SK-N-SH treated with all-trans-retinoic acid at 6 μM for 48 hours (cell line): ENCODE results near the gene GOLGA6A.

Experiments used
- ATAC-seq: fragments of 200-7000 bp; cut with Tn5 transposase; 3 replicates; pipeline ENCODE4 v1.9.1; 2020; ENCODE audit warnings: mild to moderate bottlenecking, moderate library complexity
- BACH2 ChIP-seq: fragments of 250-450 bp; sonication (Bioruptor Pico); IDR thresholded peaks from 2 replicates; pipeline ENCODE4 v1.9.0; 2021; ENCODE audit warnings: mild to moderate bottlenecking, borderline replicate concordance
- CSDC2 ChIP-seq: fragments of 250-450 bp; sonication (Bioruptor Pico); IDR thresholded peaks from 2 replicates; pipeline ENCODE4 v1.5.0; 2020; ENCODE audit warnings: mild to moderate bottlenecking, moderate library complexity
- ESRRG ChIP-seq: fragments of 250-450 bp; sonication (Bioruptor Pico); IDR thresholded peaks from 2 replicates; pipeline ENCODE4 v1.6.1; 2021; ENCODE audit warnings: mild to moderate bottlenecking
- GLIS3 ChIP-seq: fragments of 250-450 bp; sonication (Bioruptor Pico); IDR thresholded peaks from 2 replicates; pipeline ENCODE4 v1.5.0; 2020; ENCODE audit warnings: mild to moderate bottlenecking, moderate library complexity
- ISL1 ChIP-seq: fragments of 250-450 bp; sonication (Bioruptor Pico); IDR thresholded peaks from 2 replicates; pipeline ENCODE4 v2.1.2; 2022; ENCODE audit warnings: mild to moderate bottlenecking, moderate library complexity
- OSR1 ChIP-seq: fragments of 250-450 bp; sonication (Bioruptor Pico); IDR thresholded peaks from 2 replicates; pipeline ENCODE4 v1.8.0; 2022; ENCODE audit warnings: moderate library complexity, mild to moderate bottlenecking, inconsistent platforms
- PPARA ChIP-seq: fragments of 250-450 bp; sonication (Bioruptor Pico); IDR thresholded peaks from 2 replicates; pipeline ENCODE4 v1.5.0; 2020; ENCODE audit warnings: mild to moderate bottlenecking, borderline replicate concordance
- RARB ChIP-seq: fragments of 250-450 bp; sonication (Bioruptor Pico); IDR thresholded peaks from 2 replicates; pipeline ENCODE4 v1.8.0; 2021; ENCODE audit warnings: mild to moderate bottlenecking, moderate library complexity
- SNAI2 ChIP-seq: fragments of 250-450 bp; sonication (Bioruptor Pico); IDR thresholded peaks from 2 replicates; pipeline ENCODE4 v1.5.0; 2020; ENCODE audit warnings: mild to moderate bottlenecking, moderate library complexity
- TCF4 ChIP-seq: fragments of 250-450 bp; sonication (Bioruptor Pico); IDR thresholded peaks from 2 replicates; pipeline ENCODE4 v1.8.0; 2021; ENCODE audit warnings: mild to moderate bottlenecking, moderate library complexity, borderline replicate concordance
- TOX ChIP-seq: fragments of 250-450 bp; sonication (Bioruptor Pico); IDR thresholded peaks from 2 replicates; pipeline ENCODE4 v1.8.0; 2021; ENCODE audit warnings: mild to moderate bottlenecking, moderate library complexity, borderline replicate concordance
- ZFP3 ChIP-seq: fragments of 250-450 bp; sonication (Bioruptor Pico); IDR thresholded peaks from 2 replicates; pipeline ENCODE4 v1.5.0; 2020; ENCODE audit warnings: mild to moderate bottlenecking, moderate library complexity
- ZNF8 ChIP-seq: fragments of 450-650 bp; formaldehyde crosslinking; IDR thresholded peaks from 2 replicates; pipeline ENCODE4 v1.5.0; 2020; ENCODE audit warnings: mild to moderate bottlenecking, moderate library complexity
- TF ChIP-seq, protein P1 (sequence below): fragments of 250-450 bp; sonication (Bioruptor Pico); IDR thresholded peaks from 2 replicates; pipeline ENCODE4 v1.5.0; 2020; ENCODE audit warnings: mild to moderate bottlenecking, moderate library complexity
- TF ChIP-seq, protein P2 (sequence below): fragments of 250-450 bp; sonication (Bioruptor Pico); IDR thresholded peaks from 2 replicates; pipeline ENCODE4 v1.5.1; 2020; ENCODE audit warnings: low read depth, mild to moderate bottlenecking, moderate library complexity
- TF ChIP-seq, protein P3 (sequence below): fragments of 250-450 bp; sonication (Bioruptor Pico); IDR thresholded peaks from 2 replicates; pipeline ENCODE4 v1.5.1; 2021; ENCODE audit warnings: mild to moderate bottlenecking, moderate library complexity
- TF ChIP-seq, protein P4 (sequence below): fragments of 250-450 bp; sonication (Bioruptor Pico); IDR thresholded peaks from 2 replicates; pipeline ENCODE4 v1.8.0; 2021; ENCODE audit warnings: low read depth, mild to moderate bottlenecking, moderate library complexity, borderline replicate concordance

Gene GOLGA6A

DNA sequence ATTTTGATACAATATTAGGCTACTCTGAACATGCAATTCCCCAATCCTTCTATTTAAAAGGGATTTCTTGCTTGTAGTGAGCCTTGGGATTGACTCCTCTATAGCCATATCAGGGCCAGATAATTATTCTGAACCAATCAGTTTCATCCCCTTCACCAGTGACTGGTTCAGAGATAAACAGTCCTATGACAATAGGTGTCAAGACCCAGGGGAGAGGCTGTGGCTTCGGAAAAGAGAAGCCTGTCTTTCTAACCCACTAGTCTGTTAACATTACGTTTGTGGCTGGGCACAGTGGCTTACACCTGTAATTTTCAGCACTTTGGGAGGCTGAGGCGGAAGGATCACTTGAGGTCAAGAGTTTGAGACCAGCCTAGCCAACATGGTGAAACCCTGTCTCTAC is 41.8 kb upstream of the GOLGA6A start:
- ATAC-seq = no peak
- TF ChIP-seq PPARA = no peak

DNA sequence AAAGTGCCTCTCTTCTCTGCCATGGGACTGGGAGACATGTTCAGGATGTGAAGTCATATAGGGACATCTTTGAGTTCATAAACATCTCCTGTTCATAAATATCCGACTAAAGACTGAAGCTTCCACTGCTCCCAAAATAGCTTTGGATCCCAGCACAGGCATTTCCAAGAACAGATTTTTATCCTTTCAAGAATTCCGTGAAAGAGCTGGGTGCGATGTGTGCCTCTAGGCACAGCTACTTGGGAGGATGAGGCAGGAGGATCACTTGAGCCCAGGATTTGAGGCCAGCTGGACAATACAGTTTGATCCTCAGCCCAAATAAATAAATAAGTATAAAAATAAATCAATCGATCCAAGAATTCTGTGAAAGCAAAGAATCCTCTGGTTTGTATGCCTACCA is 41.3 kb upstream of the GOLGA6A start:
- no peak for TF ChIP-seq ISL1 (CRISPR knock-in tag)
- no peak for ATAC-seq

DNA sequence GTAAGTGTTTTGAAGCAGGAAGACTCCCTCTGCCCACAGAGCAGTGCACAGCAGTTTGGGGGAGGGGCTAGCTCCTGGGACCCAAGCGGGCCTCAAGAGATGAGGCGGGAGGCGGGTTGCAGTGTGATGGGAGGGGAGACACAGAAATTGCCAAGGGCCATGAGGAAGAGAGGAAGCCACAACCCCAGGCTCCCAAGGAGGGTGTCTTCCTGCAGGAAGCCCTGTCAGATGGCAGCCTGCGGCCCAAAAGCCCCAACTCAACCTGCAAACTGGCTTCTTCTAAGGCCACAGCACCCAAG is 40.7 kb upstream of the GOLGA6A start:
- no peak for TF ChIP-seq ZFP3 (CRISPR knock-in tag)
- TF ChIP-seq, protein P1, sequence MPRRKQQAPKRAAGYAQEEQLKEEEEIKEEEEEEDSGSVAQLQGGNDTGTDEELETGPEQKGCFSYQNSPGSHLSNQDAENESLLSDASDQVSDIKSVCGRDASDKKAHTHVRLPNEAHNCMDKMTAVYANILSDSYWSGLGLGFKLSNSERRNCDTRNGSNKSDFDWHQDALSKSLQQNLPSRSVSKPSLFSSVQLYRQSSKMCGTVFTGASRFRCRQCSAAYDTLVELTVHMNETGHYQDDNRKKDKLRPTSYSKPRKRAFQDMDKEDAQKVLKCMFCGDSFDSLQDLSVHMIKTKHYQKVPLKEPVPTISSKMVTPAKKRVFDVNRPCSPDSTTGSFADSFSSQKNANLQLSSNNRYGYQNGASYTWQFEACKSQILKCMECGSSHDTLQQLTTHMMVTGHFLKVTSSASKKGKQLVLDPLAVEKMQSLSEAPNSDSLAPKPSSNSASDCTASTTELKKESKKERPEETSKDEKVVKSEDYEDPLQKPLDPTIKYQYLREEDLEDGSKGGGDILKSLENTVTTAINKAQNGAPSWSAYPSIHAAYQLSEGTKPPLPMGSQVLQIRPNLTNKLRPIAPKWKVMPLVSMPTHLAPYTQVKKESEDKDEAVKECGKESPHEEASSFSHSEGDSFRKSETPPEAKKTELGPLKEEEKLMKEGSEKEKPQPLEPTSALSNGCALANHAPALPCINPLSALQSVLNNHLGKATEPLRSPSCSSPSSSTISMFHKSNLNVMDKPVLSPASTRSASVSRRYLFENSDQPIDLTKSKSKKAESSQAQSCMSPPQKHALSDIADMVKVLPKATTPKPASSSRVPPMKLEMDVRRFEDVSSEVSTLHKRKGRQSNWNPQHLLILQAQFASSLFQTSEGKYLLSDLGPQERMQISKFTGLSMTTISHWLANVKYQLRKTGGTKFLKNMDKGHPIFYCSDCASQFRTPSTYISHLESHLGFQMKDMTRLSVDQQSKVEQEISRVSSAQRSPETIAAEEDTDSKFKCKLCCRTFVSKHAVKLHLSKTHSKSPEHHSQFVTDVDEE (CRISPR knock-in tag) = no peak
- TF ChIP-seq PPARA = no peak
- TF ChIP-seq TCF4 (CRISPR knock-in tag) = no peak
- TF ChIP-seq, protein P2, sequence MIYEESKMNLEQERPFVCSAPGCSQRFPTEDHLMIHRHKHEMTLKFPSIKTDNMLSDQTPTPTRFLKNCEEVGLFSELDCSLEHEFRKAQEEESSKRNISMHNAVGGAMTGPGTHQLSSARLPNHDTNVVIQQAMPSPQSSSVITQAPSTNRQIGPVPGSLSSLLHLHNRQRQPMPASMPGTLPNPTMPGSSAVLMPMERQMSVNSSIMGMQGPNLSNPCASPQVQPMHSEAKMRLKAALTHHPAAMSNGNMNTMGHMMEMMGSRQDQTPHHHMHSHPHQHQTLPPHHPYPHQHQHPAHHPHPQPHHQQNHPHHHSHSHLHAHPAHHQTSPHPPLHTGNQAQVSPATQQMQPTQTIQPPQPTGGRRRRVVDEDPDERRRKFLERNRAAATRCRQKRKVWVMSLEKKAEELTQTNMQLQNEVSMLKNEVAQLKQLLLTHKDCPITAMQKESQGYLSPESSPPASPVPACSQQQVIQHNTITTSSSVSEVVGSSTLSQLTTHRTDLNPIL (CRISPR knock-in tag) = no peak
- no peak for TF ChIP-seq CSDC2 (CRISPR knock-in tag)
- no peak for TF ChIP-seq OSR1
- TF ChIP-seq GLIS3 (CRISPR knock-in tag) = no peak
- TF ChIP-seq ZNF8 (CRISPR knock-in tag) = no peak
- TF ChIP-seq, protein P3, sequence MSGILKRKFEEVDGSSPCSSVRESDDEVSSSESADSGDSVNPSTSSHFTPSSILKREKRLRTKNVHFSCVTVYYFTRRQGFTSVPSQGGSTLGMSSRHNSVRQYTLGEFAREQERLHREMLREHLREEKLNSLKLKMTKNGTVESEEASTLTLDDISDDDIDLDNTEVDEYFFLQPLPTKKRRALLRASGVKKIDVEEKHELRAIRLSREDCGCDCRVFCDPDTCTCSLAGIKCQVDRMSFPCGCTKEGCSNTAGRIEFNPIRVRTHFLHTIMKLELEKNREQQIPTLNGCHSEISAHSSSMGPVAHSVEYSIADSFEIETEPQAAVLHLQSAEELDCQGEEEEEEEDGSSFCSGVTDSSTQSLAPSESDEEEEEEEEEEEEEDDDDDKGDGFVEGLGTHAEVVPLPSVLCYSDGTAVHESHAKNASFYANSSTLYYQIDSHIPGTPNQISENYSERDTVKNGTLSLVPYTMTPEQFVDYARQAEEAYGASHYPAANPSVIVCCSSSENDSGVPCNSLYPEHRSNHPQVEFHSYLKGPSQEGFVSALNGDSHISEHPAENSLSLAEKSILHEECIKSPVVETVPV (CRISPR knock-in tag) = no peak
- TF ChIP-seq SNAI2 (CRISPR knock-in tag) = no peak
- no peak for TF ChIP-seq ESRRG (CRISPR knock-in tag)
- no peak for TF ChIP-seq BACH2 (CRISPR knock-in tag)
- no peak for ATAC-seq

DNA sequence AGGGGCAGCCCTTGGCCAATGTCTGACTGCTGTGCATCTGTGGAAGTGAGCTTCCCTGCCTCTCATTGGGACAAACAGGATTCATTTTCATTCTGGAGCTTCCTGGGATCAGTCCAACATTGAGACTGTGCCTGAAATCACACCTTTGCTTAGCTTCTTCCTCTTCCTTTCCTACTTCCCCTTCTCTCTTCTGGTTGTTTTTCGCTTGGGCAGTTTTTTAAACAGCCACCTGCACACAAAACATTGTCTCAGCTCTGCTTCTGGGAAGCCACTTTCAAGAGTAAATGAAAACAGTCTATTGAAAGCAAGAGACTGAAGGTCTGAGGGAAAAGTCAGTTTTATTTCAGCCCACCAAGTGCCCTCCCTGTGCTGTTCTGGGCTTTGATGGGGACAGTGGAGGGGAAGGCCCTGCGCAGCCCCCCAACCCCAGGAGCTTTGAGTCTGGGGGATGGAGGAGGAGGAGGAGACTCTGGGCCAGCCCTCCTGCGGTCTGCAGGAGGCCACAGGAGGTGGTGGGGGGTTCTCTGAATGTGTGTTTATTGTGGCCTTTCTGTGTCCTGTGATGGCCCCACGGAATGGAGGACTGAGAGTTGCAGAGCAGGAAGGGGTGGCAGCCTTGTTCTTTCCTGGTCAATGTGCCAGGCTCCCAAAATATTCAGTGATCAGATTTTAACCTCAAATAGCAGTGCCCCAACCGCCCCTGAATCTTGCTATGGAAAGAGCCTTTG is 40.2 kb upstream of the GOLGA6A start:
- TF ChIP-seq CSDC2 (CRISPR knock-in tag) = no peak

DNA sequence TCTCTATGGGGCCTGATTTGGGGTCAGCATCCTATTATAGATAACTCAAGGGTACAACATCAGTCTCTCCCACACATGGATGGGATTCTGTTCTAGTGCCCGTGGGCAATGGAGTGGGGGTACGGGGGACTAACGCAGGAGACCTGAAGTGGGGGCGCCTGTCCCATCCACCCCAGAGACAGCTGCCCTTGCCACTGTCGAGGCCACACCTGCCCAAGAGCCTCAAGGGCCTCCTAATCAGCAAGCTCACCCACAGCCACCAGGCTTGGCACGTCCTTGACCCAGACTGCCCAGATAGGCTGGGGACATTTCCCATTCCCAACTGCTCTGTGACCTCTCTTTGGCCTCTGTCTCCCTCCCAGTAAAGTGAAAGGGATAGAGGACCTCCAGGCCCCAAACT is 39.5 kb upstream of the GOLGA6A start:
- ATAC-seq = no peak
- TF ChIP-seq ZFP3 (CRISPR knock-in tag) (no peak), TOX (no peak), RARB (CRISPR knock-in tag) (no peak), GLIS3 (CRISPR knock-in tag) (no peak), OSR1 (no peak), TCF4 (CRISPR knock-in tag) (no peak), BACH2 (CRISPR knock-in tag) (no peak)
- TF ChIP-seq, protein P4, sequence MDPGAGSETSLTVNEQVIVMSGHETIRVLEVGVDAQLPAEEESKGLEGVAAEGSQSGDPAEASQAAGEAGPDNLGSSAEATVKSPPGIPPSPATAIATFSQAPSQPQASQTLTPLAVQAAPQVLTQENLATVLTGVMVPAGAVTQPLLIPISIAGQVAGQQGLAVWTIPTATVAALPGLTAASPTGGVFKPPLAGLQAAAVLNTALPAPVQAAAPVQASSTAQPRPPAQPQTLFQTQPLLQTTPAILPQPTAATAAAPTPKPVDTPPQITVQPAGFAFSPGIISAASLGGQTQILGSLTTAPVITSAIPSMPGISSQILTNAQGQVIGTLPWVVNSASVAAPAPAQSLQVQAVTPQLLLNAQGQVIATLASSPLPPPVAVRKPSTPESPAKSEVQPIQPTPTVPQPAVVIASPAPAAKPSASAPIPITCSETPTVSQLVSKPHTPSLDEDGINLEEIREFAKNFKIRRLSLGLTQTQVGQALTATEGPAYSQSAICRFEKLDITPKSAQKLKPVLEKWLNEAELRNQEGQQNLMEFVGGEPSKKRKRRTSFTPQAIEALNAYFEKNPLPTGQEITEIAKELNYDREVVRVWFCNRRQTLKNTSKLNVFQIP (CRISPR knock-in tag) = no peak
- TF ChIP-seq, all 23 proteins: peak for 0

More for the DNA sequence above, 40.2 kb upstream of the GOLGA6A start:
- no peak for ATAC-seq

DNA sequence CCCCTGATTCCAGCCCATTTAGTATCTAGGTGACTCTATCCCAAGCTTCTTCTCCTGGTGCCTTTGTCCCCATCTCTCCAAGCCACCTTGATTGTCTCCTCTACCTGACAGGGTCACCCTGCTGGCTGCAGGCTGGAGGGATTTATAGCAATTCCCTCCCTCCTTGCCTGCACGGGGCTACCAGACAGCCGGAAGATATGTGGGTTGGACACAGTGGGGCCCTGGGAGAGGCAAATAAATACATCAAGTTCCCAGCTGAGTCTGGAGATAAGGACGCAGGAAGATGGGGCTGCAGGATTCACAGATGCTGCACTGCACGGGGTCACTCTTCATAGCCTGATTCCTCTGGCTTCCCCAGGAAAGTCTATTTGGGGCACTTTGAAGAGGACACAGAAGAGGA is 38.7 kb upstream of the GOLGA6A start:
- no peak for ATAC-seq
- no peak for TF ChIP-seq ZNF8 (CRISPR knock-in tag)
- TF ChIP-seq, protein P2 (CRISPR knock-in tag) = no peak
- TF ChIP-seq, all 23 proteins: peak for 0
